GM19438 (cell line): ENCODE results near the gene CDC23.
"Not testable (repeated sequence)": the region's sequence is repeated elsewhere in the genome, so short reads cannot be mapped to it uniquely, and the experiment has no call there.

Experiments
- ATAC-seq: cut with Tn5 transposase; IDR thresholded peaks from one replicate; pipeline ENCODE4 v1.9.1; 2021; ENCODE audit warnings: low read depth; ENCODE audit not compliant: unreplicated experiment

Gene CDC23

DNA sequence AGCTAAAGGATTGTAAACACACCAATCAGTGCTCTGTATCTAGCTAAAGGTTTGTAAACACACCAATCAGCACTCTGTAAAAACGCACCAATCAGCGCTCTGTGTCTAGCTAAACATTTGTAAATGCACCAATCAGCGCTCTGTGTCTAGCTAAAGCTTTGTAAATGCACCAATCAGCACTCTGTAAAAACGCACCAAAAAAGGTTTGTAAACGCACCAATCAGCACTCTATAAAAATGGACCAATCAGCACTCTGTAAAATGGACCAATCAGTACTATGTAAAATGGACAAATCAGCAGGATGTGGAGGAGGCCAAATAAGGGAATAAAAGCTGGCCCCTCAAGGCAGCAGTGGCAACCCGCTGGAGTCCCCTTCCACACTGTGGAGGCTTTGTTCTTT lies 69.5 kb downstream of the CDC23 start:
- not testable (repeated sequence) for ATAC-seq

GRCh38 chr5:138141734-138142133 lies 71.4 kb downstream of the CDC23 start:
- no peak for ATAC-seq

DNA sequence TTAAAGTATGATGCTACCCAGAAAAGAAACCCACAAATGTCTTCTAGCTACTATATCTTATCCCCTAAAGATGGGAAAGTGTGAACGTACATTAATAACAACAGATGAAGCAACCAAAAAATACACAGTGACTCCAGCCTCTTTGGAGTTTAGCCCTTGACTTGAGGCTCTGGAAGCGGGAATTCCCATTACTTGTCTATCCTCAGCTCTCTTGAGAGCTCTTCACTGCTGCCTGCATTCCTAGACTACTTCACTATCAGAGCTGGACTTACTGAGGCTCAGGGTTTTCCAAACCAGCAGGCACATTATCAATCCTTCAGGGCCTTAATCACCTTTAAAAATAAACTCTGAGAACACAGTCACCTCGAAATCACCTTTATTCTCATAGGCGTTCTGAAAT lies 72.9 kb downstream of the CDC23 start:
- ATAC-seq = no peak

DNA sequence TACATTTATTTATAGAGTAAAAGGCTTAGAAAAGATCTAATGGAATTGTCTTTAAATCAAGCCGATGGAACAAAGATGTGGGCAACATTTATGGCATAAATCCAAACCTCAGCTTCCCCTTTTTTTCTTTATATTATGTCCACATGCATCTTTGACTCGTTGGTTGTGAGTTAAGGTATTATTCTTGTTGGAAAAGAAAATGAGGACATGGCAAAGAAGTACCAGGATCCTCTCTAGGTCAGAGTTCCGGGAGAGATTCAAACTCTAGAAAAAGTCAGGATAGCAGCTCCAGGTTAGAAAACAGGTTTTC lies 73.4 kb downstream of the CDC23 start:
- ATAC-seq = no peak

- ATAC-seq = no peak
Measured at GRCh38 chr5:138138949-138139780, 74.0 kb downstream of the CDC23 start, which contains the start of gene NME5. Gene NME5 (minus strand): TSS chr5:138139428. CDS start chr5:138138780, 648 bp downstream.
